Measurements from ENCODE around the gene FIGN. TPM values are rescaled to one million over a fixed set of nuclear protein-coding genes. Genes with fewer than 3 reads are reported as not detected.

Gene FIGN
- total RNA-seq, 6 experiments from 2014 or later, result 1.3 to 4.4 (median 2.0) TPM

DNA sequence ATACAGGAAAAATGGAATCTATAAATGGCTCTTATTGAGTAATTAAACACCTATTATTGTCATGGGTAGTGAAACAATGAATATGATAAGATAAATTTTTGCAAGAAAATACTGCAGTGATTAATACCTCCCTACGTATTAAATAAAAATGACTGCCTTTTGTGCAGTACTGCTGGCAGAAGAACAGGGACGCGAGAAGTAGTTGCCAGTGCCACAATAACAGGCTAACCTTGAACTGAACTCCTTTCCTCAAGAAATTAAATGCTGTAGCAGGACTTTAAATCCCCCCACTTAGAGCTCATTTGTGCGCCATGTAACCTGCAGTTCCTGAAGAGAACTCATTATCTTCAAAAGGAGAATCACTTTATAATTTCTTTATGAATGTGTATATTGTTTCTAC, 24.6 kb downstream of the FIGN start:
- H3K36me3 Mint-ChIP-seq (ENCODE audit: low read depth), result no peaks in the 10 kb centered on the region
- no peaks in the 10 kb centered on the region for H3K9me3 Mint-ChIP-seq
- no peaks in the 10 kb centered on the region; the same call in 1 of the 2 replicates for H3K27me3 Mint-ChIP-seq (ENCODE audit: insufficient read depth)
- peaks cover 6% of the 10 kb centered on the region; the same call in 1 of the 2 replicates for H3K4me1 Mint-ChIP-seq (ENCODE audit: low read depth)
- H3K27ac Mint-ChIP-seq, result no peak overlapping the region
- H3K4me3 Mint-ChIP-seq, result no peak overlapping the region; the same call in 1 of the 2 replicates
- no peak for DNase-seq
- TF ChIP-seq CTCF (IDR thresholded peaks at IDR 0.05), result no peak

GRCh38 chr2:163709270-163709669, 26.5 kb downstream of the FIGN start:
- no peaks in the 10 kb centered on the region; the same call in 1 of the 2 replicates for H3K4me1 Mint-ChIP-seq (ENCODE audit: low read depth)
- DNase-seq, result no peak
- H3K27me3 Mint-ChIP-seq (ENCODE audit: insufficient read depth), result no peaks in the 10 kb centered on the region; the same call in 1 of the 2 replicates
- no peak overlapping the region for H3K27ac Mint-ChIP-seq
- TF ChIP-seq CTCF (IDR thresholded peaks at IDR 0.05), result no peak
- no peaks in the 10 kb centered on the region for H3K36me3 Mint-ChIP-seq (ENCODE audit: low read depth)
- H3K4me3 Mint-ChIP-seq, result no peak overlapping the region
- H3K9me3 Mint-ChIP-seq, result no peaks in the 10 kb centered on the region

- DNase-seq, result no peak
- no peak for TF ChIP-seq CTCF (IDR thresholded peaks at IDR 0.05)
- Mint-ChIP-seq H3K27ac (no peak overlapping the region), H3K4me1 (ENCODE audit: low read depth) (no peaks in the 10 kb centered on the region; the same call in 1 of the 2 replicates), H3K4me3 (no peak overlapping the region), H3K9me3 (no peaks in the 10 kb centered on the region), H3K27me3 (ENCODE audit: insufficient read depth) (no peaks in the 10 kb centered on the region; the same call in 1 of the 2 replicates), H3K36me3 (ENCODE audit: low read depth) (no peaks in the 10 kb centered on the region)
Measured at GRCh38 chr2:163708265-163708664, 27.5 kb downstream of the FIGN start.

DNA sequence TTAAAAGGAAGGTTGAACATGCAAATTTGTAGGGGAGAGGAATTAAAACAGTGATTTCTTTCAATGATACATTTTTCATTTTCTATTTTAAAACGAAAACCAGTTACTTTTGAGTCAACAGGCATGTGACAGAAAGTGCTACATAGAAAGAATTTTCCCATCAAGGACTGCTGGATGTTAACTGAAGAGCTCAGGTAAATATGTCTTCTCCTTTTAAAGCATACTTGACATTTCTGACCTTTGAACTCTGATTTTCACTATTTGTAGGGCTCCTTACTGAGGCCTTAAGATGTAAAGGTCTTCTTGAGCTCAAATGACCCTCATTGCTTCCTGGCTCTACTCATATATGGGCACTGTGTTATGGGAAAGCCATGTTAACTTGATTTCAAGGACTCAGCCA, 32.4 kb downstream of the FIGN start:
- H3K36me3 Mint-ChIP-seq (ENCODE audit: low read depth), result no peaks in the 10 kb centered on the region
- H3K27me3 Mint-ChIP-seq (ENCODE audit: insufficient read depth), result 0 out of 2 replicates have a peak, but pooled peaks cover under 1% of the 10 kb centered on the region
- TF ChIP-seq CTCF (IDR thresholded peaks at IDR 0.05), result no peak
- H3K4me3 Mint-ChIP-seq, result no peak overlapping the region
- no peak overlapping the region for H3K27ac Mint-ChIP-seq
- no peak for DNase-seq
- H3K9me3 Mint-ChIP-seq, result no peaks in the 10 kb centered on the region
- peaks cover 10% of the 10 kb centered on the region; the same call in 1 of the 2 replicates for H3K4me1 Mint-ChIP-seq (ENCODE audit: low read depth)

DNA sequence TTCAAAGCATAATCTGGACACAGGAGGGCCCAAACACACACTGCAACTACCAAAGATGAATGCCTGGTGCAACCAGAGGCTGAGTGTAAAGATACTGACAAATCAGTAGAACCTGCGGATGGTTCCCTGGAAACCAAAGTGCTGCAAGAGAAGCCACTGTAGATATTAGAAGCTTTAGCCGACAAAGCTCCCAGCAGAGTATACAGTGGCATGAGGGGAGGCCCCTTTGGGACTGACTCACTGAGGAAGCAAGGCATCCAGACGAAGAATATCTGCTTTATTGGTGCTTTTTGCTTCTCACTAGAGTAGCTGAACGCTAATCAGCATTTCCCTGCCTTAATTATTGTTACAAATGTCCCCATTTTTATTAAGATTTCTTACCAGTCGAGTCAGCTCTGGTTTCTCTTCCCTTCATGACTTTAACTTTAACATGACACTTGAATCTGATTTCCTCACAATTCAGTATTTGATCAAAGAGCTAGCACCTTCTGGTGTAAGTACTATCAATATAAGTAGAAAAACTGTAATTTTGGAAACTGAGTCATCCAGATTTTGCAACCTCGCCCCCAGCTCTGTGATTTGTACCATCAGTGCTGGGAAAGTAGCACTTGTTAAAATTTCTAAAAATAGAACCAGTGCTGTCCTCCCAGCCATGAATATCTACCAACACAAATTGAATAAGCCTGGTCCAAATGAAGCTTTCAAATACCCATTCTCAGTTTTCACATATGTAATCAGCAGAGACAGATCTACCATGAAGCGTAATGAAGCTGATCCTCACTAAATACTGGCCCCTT, 34.2 kb downstream of the FIGN start:
- Mint-ChIP-seq H3K36me3 (ENCODE audit: low read depth) (no peaks in the 10 kb centered on the region), H3K27ac (no peak overlapping the region), H3K4me3 (no peak overlapping the region), H3K9me3 (no peaks in the 10 kb centered on the region), H3K27me3 (ENCODE audit: insufficient read depth) (0 out of 2 replicates have a peak, but pooled peaks cover 3% of the 10 kb centered on the region), H3K4me1 (ENCODE audit: low read depth) (peaks cover 10% of the 10 kb centered on the region; the same call in 1 of the 2 replicates)
- no peak for DNase-seq
- TF ChIP-seq CTCF (IDR thresholded peaks at IDR 0.05), result no peak

All from HFFc6 (cell line).